GM12878 (cell line): ENCODE data around the gene ANO2. TPM values are rescaled to one million over a fixed set of nuclear protein-coding genes. Genes with fewer than 3 reads are reported as not detected.

ENCODE experiments used
- ATAC-seq: fragments of 200-7000 bp; cut with Tn5 transposase; 3 replicates; pipeline ENCODE4 v1.9.1; 2020; ENCODE audit warnings: mild to moderate bottlenecking, moderate library complexity
- BruUV-seq: library from RNA; stranded (reverse); fragments of 400-500 nt; replicated peaks from 2 replicates; lab custom pipeline; 2021; lab: Mats Ljungman, UMichigan
- CTCF ChIA-PET: fragments of 300-600 bp; sonication (Branson Sonifier 250); formaldehyde crosslinking; extraction: SDS; loops from one replicate; lab custom pipeline; 2021; ENCODE audit warnings: inconsistent platforms; lab: Yijun Ruan, JAX
- POLR2A ChIA-PET: fragments of 350-600 bp; formaldehyde crosslinking; extraction: SDS; loops from one replicate; lab custom pipeline; 2021; ENCODE audit warnings: inconsistent platforms; lab: Charles Lee
- RAD21 ChIA-PET: fragments of 300-600 bp; sonication (Branson Sonifier 250); formaldehyde crosslinking; loops from one replicate; lab custom pipeline; 2023; ENCODE audit warnings: antibody characterized with exemption; ENCODE audit not compliant: unreplicated experiment; lab: Charles Lee
- SMC1A ChIA-PET: fragments of 300-600 bp; sonication (Branson Sonifier 250); formaldehyde crosslinking; loops from one replicate; lab custom pipeline; 2023; ENCODE audit not compliant: unreplicated experiment, uncharacterized antibody; lab: Charles Lee
- DNase-seq: peaks from one replicate; pipeline ENCODE4 v3.0.0-alpha.2; 2011; ENCODE audit warnings: low read depth, low spot score
- FAIRE-seq: peaks from 3 replicates; lab custom pipeline; 2011; peaks lifted over from hg19 to GRCh38; lab: Jason Lieb, UNC
- H2AFZ ChIP-seq: 2 replicates; pipeline ENCODE4 v1.6.0; 2011; ENCODE audit warnings: low read depth, low read length, control low read depth; ENCODE audit not compliant: control insufficient read depth
- H3K27ac ChIP-seq: 2 replicates; pipeline ENCODE4 v1.5.1; 2011; ENCODE audit warnings: control low read depth; ENCODE audit not compliant: control insufficient read depth, insufficient read depth
- H3K27me3 ChIP-seq, 2 experiments: replicated peaks in 1 of 2; 2 replicates each; pipeline versions ENCODE4 v1.6.0 to v1.6.1; 2011; ENCODE audit warnings: low read length in 1 of 2; ENCODE audit not compliant: control insufficient read depth in 2 of 2, insufficient read depth in 2 of 2
- H3K36me3 ChIP-seq, 2 experiments: 2 replicates each; pipeline ENCODE4 v1.5.1; 2011; ENCODE audit warnings: low read length in 1 of 2; ENCODE audit not compliant: control insufficient read depth in 2 of 2, insufficient read depth in 2 of 2
- H3K4me1 ChIP-seq: 2 replicates; pipeline ENCODE4 v1.6.1; 2011; ENCODE audit warnings: mild to moderate bottlenecking, low read length, moderate library complexity, mixed read lengths; ENCODE audit not compliant: control insufficient read depth, insufficient read depth
- H3K4me2 ChIP-seq: 2 replicates; pipeline ENCODE4 v1.6.0; 2011; ENCODE audit warnings: control low read depth; ENCODE audit not compliant: control insufficient read depth, insufficient read depth
- H3K4me3 ChIP-seq: fragments of 200-600 bp; sonication (generic); 2 replicates; pipeline ENCODE4 v1.5.1; 2016
- H3K79me2 ChIP-seq: 2 replicates; pipeline ENCODE4 v1.6.0; 2011; ENCODE audit warnings: low read length; ENCODE audit not compliant: control insufficient read depth, insufficient read depth
- H3K9ac ChIP-seq: 2 replicates; pipeline ENCODE4 v1.8.0; 2011; ENCODE audit warnings: low read length, control low read depth, mixed read lengths; ENCODE audit not compliant: control insufficient read depth, insufficient read depth
- H3K9me3 ChIP-seq: replicated peaks from 3 replicates; pipeline ENCODE4 v1.5.1; 2011; ENCODE audit warnings: mild to moderate bottlenecking, low read length; ENCODE audit not compliant: control insufficient read depth, insufficient read depth
- H4K20me1 ChIP-seq: 2 replicates; pipeline ENCODE4 v1.6.0; 2011; ENCODE audit not compliant: control insufficient read depth, insufficient read depth
- BACH1 ChIP-seq: fragments of 450-650 bp; IDR thresholded peaks from 2 replicates; pipeline ENCODE4 v1.6.1; 2017; ENCODE audit warnings: mild to moderate bottlenecking, borderline replicate concordance
- HDAC2 ChIP-seq: fragments of 200-600 bp; sonication (generic); IDR thresholded peaks from 2 replicates; pipeline ENCODE4 v1.6.1; 2017
- IKZF1 ChIP-seq: fragments of 450-650 bp; conservative IDR thresholded peaks from 2 replicates; pipeline ENCODE4 v1.6.1; 2017; ENCODE audit warnings: antibody characterized with exemption, mild to moderate bottlenecking
- LARP7 ChIP-seq: fragments of 450-650 bp; IDR thresholded peaks from 2 replicates; pipeline ENCODE4 v1.6.1; 2017; ENCODE audit warnings: mild to moderate bottlenecking
- SMAD5 ChIP-seq: IDR thresholded peaks from 2 replicates; pipeline ENCODE4 v1.6.1; 2016; ENCODE audit warnings: antibody characterized with exemption, low read depth
- SUZ12 ChIP-seq: fragments of 200-600 bp; sonication (generic); IDR thresholded peaks from one replicate; pipeline ENCODE4 v1.6.1; 2018; ENCODE audit warnings: antibody characterized with exemption, mild to moderate bottlenecking; ENCODE audit not compliant: unreplicated experiment
- TAF1 ChIP-seq: IDR thresholded peaks from 2 replicates; pipeline ENCODE4 v1.6.1; 2011; ENCODE audit warnings: mild to moderate bottlenecking, low read depth, low read length, borderline replicate concordance
- ZNF24 ChIP-seq: fragments of 450-650 bp; IDR thresholded peaks from 2 replicates; pipeline ENCODE4 v1.6.1; 2017; ENCODE audit warnings: antibody characterized with exemption, mild to moderate bottlenecking
- ZZZ3 ChIP-seq: IDR thresholded peaks from 2 replicates; pipeline ENCODE4 v1.6.1; 2011; ENCODE audit warnings: low read depth; ENCODE audit not compliant: control insufficient read depth, insufficient read length
- WGBS: methylation state at CpG from one replicate; pipeline ENCODE4 v1.1.6; 2016; ENCODE audit warnings: low lambda C conversion rate; ENCODE audit not compliant: insufficient replicate concordance, insufficient coverage; ENCODE audit errors: missing lambda C conversion rate; 5-methylcytosine and 5-hydroxymethylcytosine counted together
- in situ Hi-C: fragments of 300-500 bp; cut with MboI; formaldehyde crosslinking; loops from 9 replicates; pipeline ENCODE4 v1.14.3; 2018; ENCODE audit warnings: mixed read lengths
- intact Hi-C: fragments of 100-400 bp; cut with micrococcal nuclease; formaldehyde crosslinking; loops from one replicate; pipeline ENCODE4 v1.14.2; 2022; ENCODE audit not compliant: unreplicated experiment
- polyA plus RNA-seq, 11 experiments: library from polyadenylated mRNA; depleted of rRNA in 4 of 11; unstranded in 6 of 11; stranded (reverse) in 5 of 11; fragments of >200 nt; fragmentation: Nextera tagmentation in 4 of 11; fragmentation: Illumina TruSeq in 1 of 11; extraction: Ambion mirVana in 4 of 11; extraction: Trizol in 1 of 11; gene quantifications; 1 replicate in 1 of 11; 2 replicates in 10 of 11; pipeline versions ENCODE4 v1.2.1 to v1.2.3, GENCODE V29; 2011 to 2016; ENCODE audit warnings: inconsistent platforms in 2 of 11, missing spikeins in 2 of 11, low read depth in 1 of 11
- total RNA-seq, 4 experiments: library from RNA; depleted of rRNA in 3 of 4; stranded (reverse); fragments of >200 nt in 3 of 4; fragmentation: Illumina TruSeq in 1 of 4; extraction: Trizol in 1 of 4; gene quantifications; 2 replicates each; pipeline versions ENCODE4 v1.2.1 to v1.2.3, GENCODE V29; 2013 to 2021
- TF ChIP-seq, protein P1 (sequence below): fragments of 450-650 bp; IDR thresholded peaks from 2 replicates; pipeline ENCODE4 v1.6.1; 2017; ENCODE audit warnings: mild to moderate bottlenecking
- TF ChIP-seq, protein P2 (sequence below): fragments of 450-650 bp; formaldehyde crosslinking; IDR thresholded peaks from 2 replicates; pipeline ENCODE4 v1.5.0; 2022; ENCODE audit warnings: mild to moderate bottlenecking, missing genetic modification characterization
- TF ChIP-seq, protein P3 (sequence below): fragments of 450-650 bp; IDR thresholded peaks from 2 replicates; pipeline ENCODE4 v1.6.1; 2016; ENCODE audit warnings: mild to moderate bottlenecking
- TF ChIP-seq, protein P4 (sequence below): fragments of 450-650 bp; IDR thresholded peaks from 2 replicates; pipeline ENCODE4 v1.6.1; 2017; ENCODE audit warnings: mild to moderate bottlenecking, moderate library complexity

ANO2 gene
- total and polyA plus RNA-seq, 10 of the 15 experiments (the other 5 are each of a cell fraction or from before 2014, with no cell fraction given): not detected

DNA sequence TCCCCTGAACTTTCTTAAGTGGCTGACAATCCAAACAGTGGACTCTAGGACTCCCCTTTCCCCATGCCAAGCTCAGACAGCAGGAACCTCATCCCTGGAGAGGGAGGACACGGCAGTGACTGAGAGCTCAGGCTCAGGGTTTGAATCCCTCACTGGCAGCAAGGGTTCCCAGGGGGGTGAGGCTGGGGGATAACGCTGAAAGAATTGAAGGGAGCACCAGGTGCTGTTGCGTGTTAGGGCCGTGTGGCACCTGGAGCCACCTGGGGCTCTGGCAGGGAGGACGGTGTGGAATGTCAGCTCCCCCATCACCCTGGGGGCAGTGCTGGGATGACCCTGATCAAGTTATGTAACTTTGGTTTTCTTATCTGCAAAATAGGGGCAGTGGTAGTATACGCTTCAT, 40.1 kb downstream of the ANO2 start:
- intact Hi-C loops: no loop called here
- Histone ChIP-seq H3K4me1 (no peaks in the 10 kb centered on the region), H3K4me2 (no peak overlapping the region), H3K36me3 (no peaks in the 10 kb centered on the region), H3K9me3 (no peaks in the 10 kb centered on the region), H3K27me3 (peaks cover 3 to 7% of the 10 kb centered on the region in 2 experiments; a peak in 3 of 4 replicates), H3K9ac (no peak overlapping the region), H3K27ac (no peak overlapping the region), H3K4me3 (no peak overlapping the region), H4K20me1 (no peaks in the 10 kb centered on the region), H3K79me2 (no peaks in the 10 kb centered on the region), H2AFZ (no peak overlapping the region)
- RAD21 ChIA-PET: no interaction called here
- SMC1A ChIA-PET: no interaction called here
- 32% methylated on average over 6 of the region's 6 CpGs for WGBS
- CTCF ChIA-PET: no interaction called here
- FAIRE-seq (no peak), DNase-seq (no peak), ATAC-seq (no peak)
- BruUV-seq: no TSS peak
- in situ Hi-C loops: no loop called here
- POLR2A ChIA-PET: no interaction called here
- TF ChIP-seq, protein P1, sequence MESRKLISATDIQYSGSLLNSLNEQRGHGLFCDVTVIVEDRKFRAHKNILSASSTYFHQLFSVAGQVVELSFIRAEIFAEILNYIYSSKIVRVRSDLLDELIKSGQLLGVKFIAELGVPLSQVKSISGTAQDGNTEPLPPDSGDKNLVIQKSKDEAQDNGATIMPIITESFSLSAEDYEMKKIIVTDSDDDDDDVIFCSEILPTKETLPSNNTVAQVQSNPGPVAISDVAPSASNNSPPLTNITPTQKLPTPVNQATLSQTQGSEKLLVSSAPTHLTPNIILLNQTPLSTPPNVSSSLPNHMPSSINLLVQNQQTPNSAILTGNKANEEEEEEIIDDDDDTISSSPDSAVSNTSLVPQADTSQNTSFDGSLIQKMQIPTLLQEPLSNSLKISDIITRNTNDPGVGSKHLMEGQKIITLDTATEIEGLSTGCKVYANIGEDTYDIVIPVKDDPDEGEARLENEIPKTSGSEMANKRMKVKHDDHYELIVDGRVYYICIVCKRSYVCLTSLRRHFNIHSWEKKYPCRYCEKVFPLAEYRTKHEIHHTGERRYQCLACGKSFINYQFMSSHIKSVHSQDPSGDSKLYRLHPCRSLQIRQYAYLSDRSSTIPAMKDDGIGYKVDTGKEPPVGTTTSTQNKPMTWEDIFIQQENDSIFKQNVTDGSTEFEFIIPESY: no peak
- TF ChIP-seq ZZZ3: no peak
- TF ChIP-seq BACH1: no peak
- no peak for TF ChIP-seq IKZF1
- no peak for TF ChIP-seq SMAD5
- TF ChIP-seq, protein P2, sequence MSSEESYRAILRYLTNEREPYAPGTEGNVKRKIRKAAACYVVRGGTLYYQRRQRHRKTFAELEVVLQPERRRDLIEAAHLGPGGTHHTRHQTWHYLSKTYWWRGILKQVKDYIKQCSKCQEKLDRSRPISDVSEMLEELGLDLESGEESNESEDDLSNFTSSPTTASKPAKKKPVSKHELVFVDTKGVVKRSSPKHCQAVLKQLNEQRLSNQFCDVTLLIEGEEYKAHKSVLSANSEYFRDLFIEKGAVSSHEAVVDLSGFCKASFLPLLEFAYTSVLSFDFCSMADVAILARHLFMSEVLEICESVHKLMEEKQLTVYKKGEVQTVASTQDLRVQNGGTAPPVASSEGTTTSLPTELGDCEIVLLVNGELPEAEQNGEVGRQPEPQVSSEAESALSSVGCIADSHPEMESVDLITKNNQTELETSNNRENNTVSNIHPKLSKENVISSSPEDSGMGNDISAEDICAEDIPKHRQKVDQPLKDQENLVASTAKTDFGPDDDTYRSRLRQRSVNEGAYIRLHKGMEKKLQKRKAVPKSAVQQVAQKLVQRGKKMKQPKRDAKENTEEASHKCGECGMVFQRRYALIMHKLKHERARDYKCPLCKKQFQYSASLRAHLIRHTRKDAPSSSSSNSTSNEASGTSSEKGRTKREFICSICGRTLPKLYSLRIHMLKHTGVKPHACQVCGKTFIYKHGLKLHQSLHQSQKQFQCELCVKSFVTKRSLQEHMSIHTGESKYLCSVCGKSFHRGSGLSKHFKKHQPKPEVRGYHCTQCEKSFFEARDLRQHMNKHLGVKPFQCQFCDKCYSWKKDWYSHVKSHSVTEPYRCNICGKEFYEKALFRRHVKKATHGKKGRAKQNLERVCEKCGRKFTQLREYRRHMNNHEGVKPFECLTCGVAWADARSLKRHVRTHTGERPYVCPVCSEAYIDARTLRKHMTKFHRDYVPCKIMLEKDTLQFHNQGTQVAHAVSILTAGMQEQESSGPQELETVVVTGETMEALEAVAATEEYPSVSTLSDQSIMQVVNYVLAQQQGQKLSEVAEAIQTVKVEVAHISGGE (CRISPR knock-in tag): no peak
- TF ChIP-seq, protein P3, sequence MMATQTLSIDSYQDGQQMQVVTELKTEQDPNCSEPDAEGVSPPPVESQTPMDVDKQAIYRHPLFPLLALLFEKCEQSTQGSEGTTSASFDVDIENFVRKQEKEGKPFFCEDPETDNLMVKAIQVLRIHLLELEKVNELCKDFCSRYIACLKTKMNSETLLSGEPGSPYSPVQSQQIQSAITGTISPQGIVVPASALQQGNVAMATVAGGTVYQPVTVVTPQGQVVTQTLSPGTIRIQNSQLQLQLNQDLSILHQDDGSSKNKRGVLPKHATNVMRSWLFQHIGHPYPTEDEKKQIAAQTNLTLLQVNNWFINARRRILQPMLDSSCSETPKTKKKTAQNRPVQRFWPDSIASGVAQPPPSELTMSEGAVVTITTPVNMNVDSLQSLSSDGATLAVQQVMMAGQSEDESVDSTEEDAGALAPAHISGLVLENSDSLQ: no peak
- no peak for TF ChIP-seq ZNF24
- TF ChIP-seq, protein P4, sequence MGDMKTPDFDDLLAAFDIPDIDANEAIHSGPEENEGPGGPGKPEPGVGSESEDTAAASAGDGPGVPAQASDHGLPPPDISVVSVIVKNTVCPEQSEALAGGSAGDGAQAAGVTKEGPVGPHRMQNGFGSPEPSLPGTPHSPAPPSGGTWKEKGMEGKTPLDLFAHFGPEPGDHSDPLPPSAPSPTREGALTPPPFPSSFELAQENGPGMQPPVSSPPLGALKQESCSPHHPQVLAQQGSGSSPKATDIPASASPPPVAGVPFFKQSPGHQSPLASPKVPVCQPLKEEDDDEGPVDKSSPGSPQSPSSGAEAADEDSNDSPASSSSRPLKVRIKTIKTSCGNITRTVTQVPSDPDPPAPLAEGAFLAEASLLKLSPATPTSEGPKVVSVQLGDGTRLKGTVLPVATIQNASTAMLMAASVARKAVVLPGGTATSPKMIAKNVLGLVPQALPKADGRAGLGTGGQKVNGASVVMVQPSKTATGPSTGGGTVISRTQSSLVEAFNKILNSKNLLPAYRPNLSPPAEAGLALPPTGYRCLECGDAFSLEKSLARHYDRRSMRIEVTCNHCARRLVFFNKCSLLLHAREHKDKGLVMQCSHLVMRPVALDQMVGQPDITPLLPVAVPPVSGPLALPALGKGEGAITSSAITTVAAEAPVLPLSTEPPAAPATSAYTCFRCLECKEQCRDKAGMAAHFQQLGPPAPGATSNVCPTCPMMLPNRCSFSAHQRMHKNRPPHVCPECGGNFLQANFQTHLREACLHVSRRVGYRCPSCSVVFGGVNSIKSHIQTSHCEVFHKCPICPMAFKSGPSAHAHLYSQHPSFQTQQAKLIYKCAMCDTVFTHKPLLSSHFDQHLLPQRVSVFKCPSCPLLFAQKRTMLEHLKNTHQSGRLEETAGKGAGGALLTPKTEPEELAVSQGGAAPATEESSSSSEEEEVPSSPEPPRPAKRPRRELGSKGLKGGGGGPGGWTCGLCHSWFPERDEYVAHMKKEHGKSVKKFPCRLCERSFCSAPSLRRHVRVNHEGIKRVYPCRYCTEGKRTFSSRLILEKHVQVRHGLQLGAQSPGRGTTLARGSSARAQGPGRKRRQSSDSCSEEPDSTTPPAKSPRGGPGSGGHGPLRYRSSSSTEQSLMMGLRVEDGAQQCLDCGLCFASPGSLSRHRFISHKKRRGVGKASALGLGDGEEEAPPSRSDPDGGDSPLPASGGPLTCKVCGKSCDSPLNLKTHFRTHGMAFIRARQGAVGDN: no peak
- no peak for TF ChIP-seq TAF1
- TF ChIP-seq LARP7: no peak
- no peak for TF ChIP-seq SUZ12
- no peak for TF ChIP-seq HDAC2
